Heart left ventricle (tissue), 16 donors: ENCODE measurements around the gene OTOGL. TPM values are rescaled to one million over a fixed set of nuclear protein-coding genes. Genes with fewer than 3 reads are reported as not detected.

Experiments used
- ATAC-seq, 4 donors: fragments of 200-7000 bp; cut with Tn5 transposase; one replicate each; pipeline ENCODE4 v1.9.1; 2020 to 2022; ENCODE audit warnings: moderate library complexity in 4 of 4, mild to moderate bottlenecking in 3 of 4, moderate number of reproducible peaks in 1 of 4
- DNase-seq, 5 donors: peaks; one replicate each; pipeline ENCODE4 v3.0.0-alpha.2; 2020
- H3K27ac ChIP-seq, 12 donors: fragments of 200-600 bp; sonication (generic) in 4 of 12; one replicate each; pipeline versions ENCODE4 v1.5.0 to v1.8.0; 2016 to 2022; ENCODE audit warnings: mild to moderate bottlenecking in 2 of 12
- H3K27me3 ChIP-seq, 9 donors: fragments of 200-600 bp; sonication (generic) in 2 of 9; one replicate each; pipeline versions ENCODE4 v1.5.1 to v1.8.0; 2016 to 2022; ENCODE audit warnings: mild to moderate bottlenecking in 3 of 9
- H3K36me3 ChIP-seq, 9 donors: fragments of 200-600 bp; sonication (generic) in 2 of 9; one replicate each; pipeline versions ENCODE4 v1.5.0 to v1.8.0; 2018 to 2022; ENCODE audit warnings: mild to moderate bottlenecking in 2 of 9
- H3K4me1 ChIP-seq, 12 donors: fragments of 200-600 bp; sonication (generic) in 4 of 12; one replicate each; pipeline versions ENCODE4 v1.5.0 to v1.8.0; 2016 to 2022; ENCODE audit warnings: mild to moderate bottlenecking in 3 of 12
- H3K4me3 ChIP-seq, 12 donors: fragments of 200-600 bp; sonication (generic) in 4 of 12; one replicate each; pipeline versions ENCODE4 v1.5.0 to v1.8.0; 2017 to 2022; ENCODE audit warnings: mild to moderate bottlenecking in 9 of 12, moderate library complexity in 4 of 12
- H3K9me3 ChIP-seq, 12 donors: fragments of 200-600 bp; sonication (generic) in 4 of 12; one replicate each; pipeline versions ENCODE4 v1.5.0 to v1.8.0; 2016 to 2022; ENCODE audit warnings: mild to moderate bottlenecking in 1 of 12
- CTCF ChIP-seq, 12 donors: fragments of 200-600 bp; sonication (generic) in 4 of 12; IDR thresholded peaks; one replicate each; pipeline versions ENCODE4 v1.5.0 to v1.8.0; 2018 to 2022; ENCODE audit warnings: antibody characterized with exemption in 12 of 12, mild to moderate bottlenecking in 5 of 12
- POLR2A ChIP-seq, 2 donors: fragments of 450-650 bp; IDR thresholded peaks; one replicate each; pipeline ENCODE4 v1.6.1; 2017; ENCODE audit warnings: antibody characterized with exemption in 2 of 2, mild to moderate bottlenecking in 2 of 2, moderate library complexity in 2 of 2
- WGBS, 4 donors: extraction: QIAGEN DNeasy Blood & Tissue Kit in 2 of 4; methylation state at CpG; one replicate each; pipeline versions ENCODE4 v1.1.5 to v1.1.7; 2013 to 2018; 5-methylcytosine and 5-hydroxymethylcytosine counted together
- intact Hi-C, 10 donors: fragments of 100-400 bp; cut with DNase I; formaldehyde crosslinking; loops; one replicate each; pipeline versions ENCODE4 v1.11.1 to v1.14.2; 2022
- polyA plus RNA-seq, 2 donors: library from polyadenylated mRNA; stranded (reverse); fragments of 200-250 nt; gene quantifications; one replicate each; pipeline ENCODE4 v1.2.3, GENCODE V29; 2013
- total RNA-seq, 9 donors: library from RNA; depleted of rRNA in 2 of 9; stranded (reverse); fragments of >200 nt in 2 of 9; fragmentation: NEBNext Ultra II Directional in 3 of 9; extraction: Animal tissue kit (Norgen Biotek cat#: 25700) in 3 of 9; gene quantifications; one replicate each; pipeline versions ENCODE4 v1.1.0 to v1.2.4, GENCODE V29; 2016 to 2023
- donor health status: ischemic (EF 13 %, LVEDD 7.1; RV severe dilation, severe dysfunction).
- donor health status: healthy with polysubstance abuse.
- donor health status: DM: no; HTN: yes; CAD: no.
- donor health status: DM: no; HTN: no; CAD: no.
- donor health status: ischemic (EF 25% LVEDD 6.9; RV normal size, moderate dysfunction).
- donor health status: ischemic (EF 25% LVEDD 5.7; RV mildly dilated, moderate dysfunction).
- donor health status: healthy.
- donor health status: DM: yes; HTN: yes; CAD: no.
- donor health status: ischemic (EF 35%, LVEDD 5.7; RV mildly dilated, moderate dysfunction).
- donor health status: nonischemic (EF 11% LVEDD 7.7; RV severe dilation, severe dysfunction).
- donor health status: DM: yes; HTN: yes; CAD: no.
- donor health status: PGD.
- donor health status: ischemic (EF 29% LVEDD 5.4; RV normal size, mild dysfunction).
- donor health status: nonischemic (EF 23%, LVEDD 6.1; RV moderate dilation, normal function).

Gene OTOGL
- total and polyA plus RNA-seq, 11 donors, result 0.05 to 1.3 (median 0.27) TPM

- TF ChIP-seq POLR2A (IDR thresholded peaks at IDR 0.05), result no peak
- TF ChIP-seq CTCF (IDR thresholded peaks at IDR 0.05), result no peak
- Histone ChIP-seq H3K4me1 (no peaks in the 10 kb centered on the region), H3K36me3 (no peaks in the 10 kb centered on the region), H3K27me3 (no peaks in the 10 kb centered on the region), H3K9me3 (peaks cover 0 to 12% (median 0%) of the 10 kb centered on the region in 12 donors), H3K4me3 (no peak overlapping the region), H3K27ac (no peak overlapping the region)
- intact Hi-C loops, result no loop called here
- ATAC-seq (no peak), DNase-seq (no peak)
- 89 to 92% (median 91%) methylated on average over 8 of the region's 8 CpGs for WGBS, 4 donors
These were observed 11.7 kb upstream of the OTOGL start for GRCh38 chr12:80087486-80088213.

- no peak overlapping the region for H3K4me3 ChIP-seq
- DNase-seq, result no peak
- H3K9me3 ChIP-seq, result no peaks in the 10 kb centered on the region
- no peaks in the 10 kb centered on the region for H3K4me1 ChIP-seq
- H3K27me3 ChIP-seq, result no peaks in the 10 kb centered on the region
- no peak for ATAC-seq
- 80 to 84% (median 84%) methylated on average over 1 of the region's 1 CpG for WGBS, 4 donors
- intact Hi-C loops, result no loop called here
- H3K36me3 ChIP-seq, result no peaks in the 10 kb centered on the region
- H3K27ac ChIP-seq, result no peak overlapping the region
- TF ChIP-seq POLR2A (IDR thresholded peaks at IDR 0.05), result no peak
- TF ChIP-seq CTCF (IDR thresholded peaks at IDR 0.05), result no peak
These were observed 1.3 kb downstream of the OTOGL start for GRCh38 chr12:80100591-80100990.

GRCh38 chr12:80101126-80101525 is 1.8 kb downstream of the OTOGL start:
- no peaks in the 10 kb centered on the region for H3K27me3 ChIP-seq
- no peaks in the 10 kb centered on the region for H3K4me1 ChIP-seq
- TF ChIP-seq POLR2A (IDR thresholded peaks at IDR 0.05) (no peak), CTCF (IDR thresholded peaks at IDR 0.05) (no peak)
- intact Hi-C loops, result no loop called here
- H3K9me3 ChIP-seq, result no peaks in the 10 kb centered on the region
- whole genome bisulfite sequencing, 4 donors, result 83 to 97% (median 89%) methylated on average over 2 of the region's 2 CpGs
- DNase-seq (no peak), ATAC-seq (no peak)
- H3K4me3 ChIP-seq, result no peak overlapping the region
- H3K36me3 ChIP-seq, result no peaks in the 10 kb centered on the region
- H3K27ac ChIP-seq, result no peak overlapping the region

GRCh38 chr12:80107221-80107620 is 7.9 kb downstream of the OTOGL start:
- no peak for DNase-seq
- Histone ChIP-seq H3K9me3 (no peaks in the 10 kb centered on the region), H3K4me1 (no peaks in the 10 kb centered on the region), H3K27me3 (no peaks in the 10 kb centered on the region), H3K27ac (no peak overlapping the region), H3K36me3 (no peaks in the 10 kb centered on the region), H3K4me3 (no peak overlapping the region)
- no peak for ATAC-seq
- TF ChIP-seq POLR2A (IDR thresholded peaks at IDR 0.05), result no peak
- WGBS, 4 donors, result 91 to 95% (median 93%) methylated on average over 5 of the region's 5 CpGs
- intact Hi-C loops, result no loop called here

DNA sequence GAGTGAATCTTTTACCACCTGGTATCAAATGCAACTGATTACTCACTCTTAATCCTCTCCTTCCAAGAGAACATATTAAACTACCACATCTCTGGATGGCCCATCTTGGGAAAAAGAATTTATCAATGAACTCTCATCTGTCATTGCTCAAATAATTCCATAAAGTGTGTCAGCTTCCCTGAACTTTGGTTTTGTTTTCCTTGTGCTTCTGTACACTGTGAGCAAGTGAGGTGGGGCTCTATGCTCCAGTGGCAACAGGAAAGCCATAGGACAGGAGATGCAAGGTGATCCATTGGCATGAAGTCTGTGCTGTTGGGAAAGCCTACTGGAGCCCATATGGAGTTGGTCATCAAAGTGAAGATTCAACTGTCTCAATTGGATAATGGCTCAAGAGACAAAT is 17.4 kb downstream of the OTOGL start:
- intact Hi-C loops, result no loop called here
- no peaks in the 10 kb centered on the region for H3K36me3 ChIP-seq
- H3K27ac ChIP-seq, result no peak overlapping the region

More for the DNA sequence above, 17.4 kb downstream of the OTOGL start:
- Histone ChIP-seq H3K4me1 (peaks cover 0 to 35% (median 9%) of the 10 kb centered on the region in 12 donors), H3K4me3 (no peak overlapping the region), H3K27me3 (no peaks in the 10 kb centered on the region), H3K9me3 (peaks cover 0 to 20% (median 0%) of the 10 kb centered on the region in 12 donors)
- ATAC-seq (no peak), DNase-seq (no peak)
- TF ChIP-seq CTCF (IDR thresholded peaks at IDR 0.05) (no peak), POLR2A (IDR thresholded peaks at IDR 0.05) (no peak)
